Body of pancreas (tissue), 4 donors: ENCODE measurements around the gene SPDYE16.
"Not testable (repeated sequence)": the region's sequence is repeated elsewhere in the genome, so short reads cannot be mapped to it uniquely, and the experiment has no call there.

Source experiments
- CTCF ChIP-seq, 7 experiments: fragments of 450-650 bp in 4 of 7; fragments of 200-600 bp in 3 of 7; sonication (generic) in 3 of 7; IDR thresholded peaks; one replicate each; pipeline ENCODE4 v1.5.1; 2016 to 2019; ENCODE audit warnings: antibody characterized with exemption in 7 of 7
- POLR2A ChIP-seq, 3 donors: fragments of 450-650 bp; IDR thresholded peaks; one replicate each; pipeline ENCODE4 v1.6.1; 2016; ENCODE audit warnings: antibody characterized with exemption in 3 of 3, mild to moderate bottlenecking in 2 of 3

- not testable (repeated sequence) for TF ChIP-seq POLR2A, CTCF (IDR thresholded peaks at IDR 0.05)
Measured at GRCh38 chr7:76504351-76505167, 38.5 kb downstream of the SPDYE16 start.
